AG04449 (cell line): ENCODE results near the gene TEX30.
A peak's percentile ranks its signal among the peaks of the same experiment; 100 is the strongest.

ENCODE experiments used
- CTCF ChIA-PET: fragments of 350-600 bp; formaldehyde crosslinking; extraction: SDS; loops from one replicate; lab custom pipeline; 2021; ENCODE audit warnings: antibody characterized with exemption; lab: Yijun Ruan, JAX
- POLR2A ChIA-PET: fragments of 400-600, 350-600 bp; formaldehyde crosslinking; extraction: SDS; loops from one replicate; lab custom pipeline; 2020; ENCODE audit warnings: antibody characterized with exemption, inconsistent platforms; lab: Yijun Ruan, JAX
- DNase-seq: peaks from one replicate; pipeline ENCODE4 v3.0.0-alpha.2; 2010; ENCODE audit warnings: low read depth, low spot score
- H3K4me3 ChIP-seq: 2 replicates; pipeline ENCODE4 v1.5.1; 2011; ENCODE audit warnings: low read depth, mild to moderate bottlenecking, control low read depth, low read length
- CTCF ChIP-seq: IDR thresholded peaks from one replicate; pipeline ENCODE4 v1.5.1; 2011; ENCODE audit warnings: mild to moderate bottlenecking, moderate library complexity, low read length, control low read depth, inconsistent platforms; ENCODE audit not compliant: insufficient read depth; ENCODE audit errors: missing control alignments

The TEX30 gene

DNA sequence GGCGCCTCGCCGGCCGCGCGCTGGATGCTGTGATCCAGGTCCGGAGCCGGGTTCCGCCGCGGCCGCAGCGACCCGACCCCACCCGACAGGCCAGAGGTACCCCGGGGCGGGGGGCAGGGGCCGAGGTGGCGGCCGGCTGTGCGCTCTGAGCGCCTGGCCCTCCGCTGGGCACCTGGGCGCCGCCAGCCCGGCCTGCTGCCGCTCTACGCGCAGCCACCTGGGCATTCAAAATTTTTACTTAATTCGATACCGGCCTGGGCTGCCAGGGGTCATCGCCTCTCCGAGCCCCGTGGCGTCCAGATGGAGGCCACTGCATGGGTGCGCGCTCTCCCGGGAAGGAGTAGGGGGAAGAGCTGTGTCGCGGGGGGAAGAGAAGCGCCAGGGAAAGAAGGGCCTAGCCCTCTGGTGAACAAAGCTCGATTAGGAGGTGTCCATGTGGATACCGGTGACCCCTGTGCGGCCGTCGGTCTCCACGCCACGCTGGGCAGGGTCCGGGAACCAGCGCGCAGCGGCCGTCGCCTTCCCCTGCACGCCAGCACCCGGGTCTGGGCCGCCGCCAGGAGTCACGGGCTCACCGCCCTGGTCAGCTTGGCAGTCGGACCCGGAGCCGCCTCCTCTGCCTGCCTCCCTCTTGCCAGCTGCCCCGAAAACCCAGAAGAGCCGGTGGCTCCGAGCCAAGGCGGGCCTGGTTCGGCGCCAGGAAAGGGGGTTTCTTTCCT lies 26.0 kb upstream of the TEX30 start:
- peak overlapping the region; percentile 89 for H3K4me3 ChIP-seq
- DNase-seq = no peak
- CTCF ChIA-PET = interaction anchor here (0.7 to 6.2 kb wide), 29 partner anchors 9 to 219 kb away, joined by 3 to 61 read pairs (median 5); partner anchors contain the start of genes ERCC5 and TEX30
- POLR2A ChIA-PET = interaction anchor here (1.7 kb wide), 1 partner anchor 27 kb away, joined by 5 read pairs; no protein-coding TSS in a partner anchor
- TF ChIP-seq CTCF = no peak

GRCh38 chr13:102798581-102799425 lies 25.2 kb upstream of the TEX30 start, which contains the start of the genes BIVM and POGLUT2:
Gene BIVM, plus strand, starts transcription at chr13:102799119. Its CDS starts 8,149 bp downstream, at chr13:102807268.
Gene POGLUT2, minus strand, starts transcription at chr13:102798976. Its CDS starts 306 bp downstream, at chr13:102798670.
- peak within 1 kb of the TSS; percentile 89 for H3K4me3 ChIP-seq
- ChIA-PET CTCF (interaction anchor here (0.7 to 6.2 kb wide), 16 partner anchors 17 to 218 kb away, joined by 3 to 61 read pairs (median 5); partner anchors contain the start of genes ERCC5 and TEX30), POLR2A (interaction anchor here (1.7 kb wide), 1 partner anchor 28 kb away, joined by 5 read pairs; no protein-coding TSS in a partner anchor)
- no peak for TF ChIP-seq CTCF
- peak; percentile 71 for DNase-seq

DNA sequence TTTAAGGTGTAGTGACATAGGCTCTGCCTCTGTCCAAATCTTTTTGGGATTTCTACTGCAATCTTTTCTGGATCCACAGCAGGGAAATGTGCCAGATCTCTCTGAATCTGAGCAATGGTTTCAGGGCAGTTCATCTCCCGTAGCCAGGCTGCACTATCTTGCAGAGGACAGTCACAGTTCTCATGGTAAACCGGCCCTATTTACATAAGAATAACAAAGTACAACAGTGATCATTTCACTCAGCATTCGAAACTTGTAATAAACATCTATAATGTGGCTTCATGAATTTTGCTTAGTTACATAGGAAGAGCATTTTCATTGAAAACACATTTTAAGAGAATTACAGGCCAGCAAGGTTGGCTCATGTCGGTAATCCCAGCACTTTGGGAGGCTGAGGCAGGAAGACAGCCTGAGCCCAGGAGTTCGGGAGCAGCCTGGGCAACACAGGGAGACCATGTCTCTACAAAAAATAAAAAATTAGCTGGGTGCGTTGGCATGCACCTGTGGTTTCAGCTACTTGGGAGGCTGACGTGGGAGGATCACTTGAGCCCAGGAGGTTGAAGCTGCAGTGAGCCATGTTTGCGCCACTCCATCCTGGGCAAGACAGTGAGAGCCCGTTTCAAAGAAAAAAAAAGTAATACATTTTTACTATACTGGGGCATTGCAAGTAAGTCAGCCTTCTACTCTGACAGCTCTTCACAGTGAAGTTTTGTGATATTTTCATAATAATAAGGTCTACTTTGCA lies 20.2 kb upstream of the TEX30 start:
- ChIA-PET CTCF (no interaction called here), POLR2A (no interaction called here)
- no peak for TF ChIP-seq CTCF
- H3K4me3 ChIP-seq = no peak overlapping the region
- no peak for DNase-seq

DNA sequence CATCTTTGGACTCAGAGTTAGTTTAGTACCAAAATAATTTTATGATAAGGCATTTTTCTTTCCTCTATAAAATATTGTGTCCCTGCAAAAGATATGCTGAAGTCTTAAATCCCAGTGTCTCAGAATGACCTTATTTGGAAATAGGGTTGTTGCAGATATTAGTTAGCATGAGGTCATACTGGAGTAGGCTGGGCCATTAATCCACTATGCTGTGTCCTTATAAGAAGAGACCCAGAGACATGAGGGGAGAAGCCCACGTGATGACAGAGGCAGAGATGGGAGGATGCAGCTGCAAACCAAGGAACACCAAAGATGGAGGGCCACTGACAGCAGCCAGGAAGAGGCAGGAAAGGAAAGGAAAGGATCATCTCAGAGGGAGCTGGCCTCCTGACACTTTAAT lies 18.8 kb upstream of the TEX30 start:
- ChIA-PET POLR2A (no interaction called here), CTCF (no interaction called here)
- no peak for DNase-seq
- H3K4me3 ChIP-seq = no peak overlapping the region
- TF ChIP-seq CTCF = no peak

- TF ChIP-seq CTCF = no peak
- CTCF ChIA-PET = interaction anchor here (2.0 kb wide), 1 partner anchor 12 kb away, joined by 7 read pairs; no protein-coding TSS in a partner anchor
- H3K4me3 ChIP-seq = no peak overlapping the region
- DNase-seq = no peak
- POLR2A ChIA-PET = no interaction called here
Measured at GRCh38 chr13:102788683-102789082, 15.1 kb upstream of the TEX30 start.
